Upper lobe of left lung (tissue), 4 donors: ENCODE data around the gene SERP1.

Experiments
- CTCF ChIP-seq, 6 experiments: fragments of 450-650 bp in 4 of 6; fragments of 200-600 bp in 2 of 6; sonication (generic) in 2 of 6; IDR thresholded peaks; one replicate each; pipeline ENCODE4 v1.5.1; 2016 to 2019; ENCODE audit warnings: antibody characterized with exemption in 6 of 6
- EP300 ChIP-seq, 4 donors: sonication (generic); formaldehyde crosslinking; IDR thresholded peaks; one replicate each; pipeline ENCODE4 v1.5.1; 2017; ENCODE audit warnings: antibody characterized with exemption in 4 of 4, control low read depth in 2 of 4
- POLR2A ChIP-seq, 4 donors: fragments of 450-650 bp; IDR thresholded peaks; one replicate each; pipeline ENCODE4 v1.5.1; 2016 to 2017; ENCODE audit warnings: antibody characterized with exemption in 4 of 4, mild to moderate bottlenecking in 2 of 4
- POLR2AphosphoS5 ChIP-seq, 2 donors: sonication (generic); formaldehyde crosslinking; IDR thresholded peaks; one replicate each; pipeline ENCODE4 v1.5.1; 2017; ENCODE audit warnings: antibody characterized with exemption in 2 of 2

- TF ChIP-seq POLR2A (IDR thresholded peaks at IDR 0.05): peak; percentile 84 to 100 (median 98)
- peak in 3 of 6 experiments; percentile 30 to 51 (median 32) for TF ChIP-seq CTCF (IDR thresholded peaks at IDR 0.05)
- peak in 1 of 4 donors; percentile 73 for TF ChIP-seq EP300 (IDR thresholded peaks at IDR 0.05)
- peak; percentile 98 to 99 for TF ChIP-seq POLR2AphosphoS5 (IDR thresholded peaks at IDR 0.05)
Observed at GRCh38 chr3:150546226-150547044, at the start of gene SERP1, which contains the start of gene EIF2A.
